ENCODE measurements around the gene FOXL1.

The FOXL1 gene

GRCh38 chr16:86547286-86547685, 31.1 kb upstream of the FOXL1 start:
- in situ Hi-C loops (cut with HindIII; ENCODE audit: low sequenced_read_pairs): no loop called here

GRCh38 chr16:86549076-86549892, 29.1 kb upstream of the FOXL1 start:
- in situ Hi-C loops (cut with HindIII; ENCODE audit: low sequenced_read_pairs): no loop called here

- in situ Hi-C loops (cut with HindIII; ENCODE audit: low sequenced_read_pairs): loop anchor here (25.0 kb wide), 1 partner anchor 212 kb away; no protein-coding TSS in a partner anchor
Observed at GRCh38 chr16:86549893-86550190, 28.5 kb upstream of the FOXL1 start.

DNA sequence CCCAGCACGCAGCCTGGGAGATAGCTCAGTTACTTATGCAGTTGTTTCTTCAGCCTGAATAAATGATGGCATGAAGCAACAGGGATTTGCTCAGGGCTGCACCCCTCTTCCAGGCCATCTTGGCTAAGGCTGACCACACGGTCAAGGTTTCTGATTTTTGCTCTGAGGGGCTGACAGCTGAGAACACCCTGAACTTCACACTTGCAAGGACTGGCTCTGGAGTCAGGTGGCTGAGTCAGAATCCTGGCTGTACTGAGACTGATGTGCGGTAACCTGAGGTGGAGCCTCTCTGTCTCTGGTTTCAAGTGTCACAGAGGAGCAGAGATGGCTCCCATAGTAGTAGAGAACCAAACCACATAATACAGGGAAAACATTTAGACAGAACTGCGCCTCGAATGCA, 28.1 kb upstream of the FOXL1 start:
- in situ Hi-C loops (cut with HindIII; ENCODE audit: low sequenced_read_pairs): loop anchor here (25.0 kb wide), 1 partner anchor 212 kb away; no protein-coding TSS in a partner anchor

DNA sequence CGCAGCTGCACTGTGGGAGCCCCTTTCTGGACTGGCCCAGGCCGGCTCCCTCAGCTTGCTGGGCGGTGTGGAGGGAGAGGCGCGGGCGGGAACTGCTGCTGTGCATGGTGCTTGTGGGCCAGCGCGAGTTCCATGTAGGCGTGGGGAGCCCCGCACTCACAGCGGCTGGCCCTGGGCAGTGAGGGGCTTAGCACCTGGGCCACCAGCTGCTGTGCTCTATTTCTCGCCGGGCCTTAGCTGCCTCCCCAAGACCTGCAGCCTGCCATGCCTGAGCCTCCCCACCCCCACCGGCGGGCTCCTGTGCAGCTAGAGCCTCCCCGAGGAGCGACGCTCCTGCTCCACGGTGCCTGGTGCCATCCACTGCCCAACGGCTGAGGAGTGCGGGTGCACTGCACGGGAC, 25.0 kb upstream of the FOXL1 start:
- in situ Hi-C loops (cut with HindIII; ENCODE audit: low sequenced_read_pairs): loop anchor here (25.0 kb wide), 1 partner anchor 209 kb away; no protein-coding TSS in a partner anchor

DNA sequence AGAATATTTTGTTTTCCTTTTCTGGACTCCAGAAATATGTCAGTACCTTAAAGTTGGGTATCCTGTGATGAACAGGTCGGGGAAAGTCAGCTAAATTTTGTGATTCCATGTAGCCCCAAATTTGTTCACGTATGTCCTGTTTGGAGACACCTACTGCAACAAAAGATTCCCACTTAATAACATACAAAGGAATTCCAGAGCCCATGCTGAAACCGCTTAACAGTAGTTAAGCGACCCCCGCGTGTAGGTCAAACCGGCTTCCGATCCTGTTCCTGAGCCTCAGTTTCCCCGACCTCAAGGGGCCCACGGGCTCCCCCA, 23.8 kb upstream of the FOXL1 start:
- in situ Hi-C loops (cut with HindIII; ENCODE audit: low sequenced_read_pairs): loop anchor here (25.0 kb wide), 1 partner anchor 208 kb away; no protein-coding TSS in a partner anchor

GRCh38 chr16:86554917-86555703, 23.2 kb upstream of the FOXL1 start, which contains the start of gene MTHFSD:
MTHFSD (minus strand) TSS chr16:86555235; CDS start chr16:86555184, 51 bp downstream.
- in situ Hi-C loops (cut with HindIII; ENCODE audit: low sequenced_read_pairs): loop anchor here (25.0 kb wide), 1 partner anchor 207 kb away; no protein-coding TSS in a partner anchor

GRCh38 chr16:86555704-86556075, 22.7 kb upstream of the FOXL1 start:
- in situ Hi-C loops (cut with HindIII; ENCODE audit: low sequenced_read_pairs): loop anchor here (25.0 kb wide), 1 partner anchor 207 kb away; no protein-coding TSS in a partner anchor

- in situ Hi-C loops (cut with HindIII; ENCODE audit: low sequenced_read_pairs): loop anchor here (25.0 kb wide), 1 partner anchor 206 kb away; no protein-coding TSS in a partner anchor
Observed at GRCh38 chr16:86556576-86556975, 21.8 kb upstream of the FOXL1 start.

DNA sequence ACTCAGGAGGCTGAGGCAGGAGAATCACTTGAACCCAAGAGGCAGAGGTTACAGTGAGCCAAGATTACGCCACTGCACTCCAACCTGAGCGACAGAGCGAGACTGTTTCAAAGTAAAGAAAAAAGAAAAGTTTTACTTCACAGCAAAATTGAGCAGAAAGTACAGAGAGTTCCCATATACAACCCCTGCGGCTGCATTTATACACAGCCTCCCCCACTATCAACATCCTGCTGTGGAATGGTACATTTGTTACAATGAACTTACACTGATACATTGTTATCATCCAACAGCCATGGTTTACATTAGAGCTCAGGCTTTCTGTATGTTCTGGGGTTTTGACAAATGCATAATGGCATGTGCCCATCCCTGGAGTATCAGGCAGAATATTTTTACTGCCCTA, 20.8 kb upstream of the FOXL1 start:
- in situ Hi-C loops (cut with HindIII; ENCODE audit: low sequenced_read_pairs): loop anchor here (25.0 kb wide), 1 partner anchor 205 kb away; no protein-coding TSS in a partner anchor

GRCh38 chr16:86558355-86559193, 19.8 kb upstream of the FOXL1 start:
- in situ Hi-C loops (cut with HindIII; ENCODE audit: low sequenced_read_pairs): loop anchor here (25.0 kb wide), 1 partner anchor 204 kb away; no protein-coding TSS in a partner anchor

GRCh38 chr16:86559802-86560305, 18.5 kb upstream of the FOXL1 start:
- in situ Hi-C loops (cut with HindIII; ENCODE audit: low sequenced_read_pairs): loop anchor here (25.0 kb wide), 1 partner anchor 202 kb away; no protein-coding TSS in a partner anchor

- in situ Hi-C loops (cut with HindIII; ENCODE audit: low sequenced_read_pairs): loop anchor here (25.0 kb wide), 1 partner anchor 200 kb away; no protein-coding TSS in a partner anchor
Observed at GRCh38 chr16:86562356-86562755, 16.0 kb upstream of the FOXL1 start.

- in situ Hi-C loops (cut with HindIII; ENCODE audit: low sequenced_read_pairs): loop anchor here (25.0 kb wide), 1 partner anchor 199 kb away; no protein-coding TSS in a partner anchor
Observed at GRCh38 chr16:86563469-86564345, 14.6 kb upstream of the FOXL1 start.

- in situ Hi-C loops (cut with HindIII; ENCODE audit: low sequenced_read_pairs): loop anchor here (25.0 kb wide), 1 partner anchor 197 kb away; no protein-coding TSS in a partner anchor
Observed at GRCh38 chr16:86565181-86565631, 13.1 kb upstream of the FOXL1 start.

GRCh38 chr16:86565644-86566511, 12.5 kb upstream of the FOXL1 start:
- in situ Hi-C loops (cut with HindIII; ENCODE audit: low sequenced_read_pairs): loop anchor here (25.0 kb wide), 1 partner anchor 196 kb away; no protein-coding TSS in a partner anchor

DNA sequence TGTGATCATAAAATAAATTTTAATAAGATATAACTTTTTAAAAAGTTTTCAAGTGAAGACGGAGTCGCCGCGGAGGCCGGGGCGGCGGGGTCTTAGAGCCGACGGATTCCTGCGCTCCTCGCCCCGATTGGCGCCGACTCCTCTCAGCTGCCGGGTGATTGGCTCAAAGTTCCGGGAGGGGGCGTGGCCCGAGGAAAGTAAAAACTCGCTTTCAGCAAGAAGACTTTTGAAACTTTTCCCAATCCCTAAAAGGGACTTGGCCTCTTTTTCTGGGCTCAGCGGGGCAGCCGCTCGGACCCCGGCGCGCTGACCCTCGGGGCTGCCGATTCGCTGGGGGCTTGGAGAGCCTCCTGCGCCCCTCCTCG, 11.8 kb upstream of the FOXL1 start, which contains the start of gene FOXC2:
TSS of gene FOXC2 (plus strand) at position 229 of the 365 bp plus-strand sequence. CDS start 507 bp downstream, outside the sequence.
- in situ Hi-C loops (cut with HindIII; ENCODE audit: low sequenced_read_pairs): loop anchor here (25.0 kb wide), 1 partner anchor 196 kb away; no protein-coding TSS in a partner anchor

Data from DLD1 (cell line).